Liver (tissue), 9 donors: Measurements from ENCODE around the gene TUBB3. TPM values are rescaled to one million over a fixed set of nuclear protein-coding genes. Genes with fewer than 3 reads are reported as not detected.

Experiments used
- DNase-seq: peaks from one replicate; pipeline ENCODE4 v3.0.0-alpha.2; 2017; ENCODE audit warnings: low spot score
- H3K27ac ChIP-seq, 2 donors: one replicate each; pipeline ENCODE4 v1.7.0; 2013; ENCODE audit warnings: inconsistent platforms in 2 of 2, low read length in 2 of 2, control low read depth in 1 of 2, low read depth in 1 of 2, mild to moderate bottlenecking in 1 of 2
- H3K27me3 ChIP-seq, 4 donors: one replicate each; pipeline versions ENCODE4 v1.6.1 to v1.7.0; 2013; ENCODE audit warnings: low read length in 3 of 4, inconsistent platforms in 1 of 4, mild to moderate bottlenecking in 1 of 4, moderate library complexity in 1 of 4; ENCODE audit not compliant: control insufficient read depth in 4 of 4, insufficient read depth in 4 of 4
- H3K36me3 ChIP-seq, 4 donors: one replicate each; pipeline versions ENCODE4 v1.6.1 to v1.7.0; 2013; ENCODE audit warnings: low read length in 3 of 4, mild to moderate bottlenecking in 3 of 4, low read depth in 1 of 4, moderate library complexity in 1 of 4; ENCODE audit not compliant: control insufficient read depth in 4 of 4, insufficient read depth in 3 of 4
- H3K4me1 ChIP-seq, 4 donors: one replicate each; pipeline versions ENCODE4 v1.6.1 to v1.7.0; 2013; ENCODE audit warnings: low read length in 3 of 4, mild to moderate bottlenecking in 3 of 4, moderate library complexity in 1 of 4; ENCODE audit not compliant: control insufficient read depth in 4 of 4, insufficient read depth in 4 of 4
- H3K4me3 ChIP-seq, 3 donors: one replicate each; pipeline versions ENCODE4 v1.6.1 to v1.7.0; 2013; ENCODE audit warnings: low read length in 3 of 3, control low read depth in 1 of 3, low read depth in 1 of 3, mild to moderate bottlenecking in 1 of 3
- H3K9ac ChIP-seq, 2 donors: one replicate each; pipeline ENCODE4 v1.7.0; 2013; ENCODE audit warnings: low read length in 2 of 2, mild to moderate bottlenecking in 2 of 2, moderate library complexity in 2 of 2, control low read depth in 1 of 2, low read depth in 1 of 2
- H3K9me3 ChIP-seq, 4 donors: one replicate each; pipeline versions ENCODE4 v1.6.1 to v1.7.0; 2013; ENCODE audit warnings: low read length in 3 of 4; ENCODE audit not compliant: control insufficient read depth in 4 of 4
- ATF3 ChIP-seq: IDR thresholded peaks from 2 replicates; pipeline ENCODE4 v1.6.1; 2016; ENCODE audit warnings: antibody characterized with exemption
- CTCF ChIP-seq: fragments of 150-350 bp; IDR thresholded peaks from 2 replicates; pipeline ENCODE4 v1.5.1; 2017; ENCODE audit warnings: improper control_type of control experiment, low read depth, low read length; ENCODE audit not compliant: missing input control
- EGR1 ChIP-seq, 2 donors: IDR thresholded peaks; 2 replicates each; pipeline ENCODE4 v1.6.1; 2016 to 2018; ENCODE audit warnings: antibody characterized with exemption in 2 of 2, low read depth in 2 of 2
- FOXA1 ChIP-seq: IDR thresholded peaks from 2 replicates; pipeline ENCODE4 v1.6.1; 2016; ENCODE audit warnings: antibody characterized with exemption
- FOXA2 ChIP-seq: IDR thresholded peaks from 2 replicates; pipeline ENCODE4 v1.6.1; 2016; ENCODE audit warnings: antibody characterized with exemption
- GABPA ChIP-seq, 2 donors: IDR thresholded peaks in 1 of 2; conservative IDR thresholded peaks in 1 of 2; 2 replicates each; pipeline ENCODE4 v1.6.1; 2016; ENCODE audit warnings: antibody characterized with exemption in 2 of 2, mild to moderate bottlenecking in 1 of 2, moderate library complexity in 1 of 2
- HNF4A ChIP-seq, 2 donors: conservative IDR thresholded peaks; 2 replicates each; pipeline ENCODE4 v1.6.1; 2016; ENCODE audit warnings: antibody characterized with exemption in 2 of 2, mild to moderate bottlenecking in 2 of 2
- HNF4G ChIP-seq: IDR thresholded peaks from 2 replicates; pipeline ENCODE4 v1.6.1; 2016; ENCODE audit warnings: antibody characterized with exemption
- JUND ChIP-seq, 2 donors: IDR thresholded peaks; 2 replicates each; pipeline ENCODE4 v1.6.1; 2016; ENCODE audit warnings: antibody characterized with exemption in 2 of 2
- MAX ChIP-seq: IDR thresholded peaks from 2 replicates; pipeline ENCODE4 v1.6.1; 2016; ENCODE audit warnings: antibody characterized with exemption
- NR2F2 ChIP-seq: IDR thresholded peaks from 2 replicates; pipeline ENCODE4 v1.6.1; 2016; ENCODE audit warnings: antibody characterized with exemption
- RAD21 ChIP-seq, 2 donors: IDR thresholded peaks; 2 replicates each; pipeline ENCODE4 v1.6.1; 2016; ENCODE audit warnings: antibody characterized with exemption in 2 of 2, mild to moderate bottlenecking in 2 of 2
- REST ChIP-seq: IDR thresholded peaks from 2 replicates; pipeline ENCODE4 v1.6.1; 2016; ENCODE audit warnings: antibody characterized with exemption, mild to moderate bottlenecking
- RXRA ChIP-seq, 2 donors: IDR thresholded peaks; 2 replicates each; pipeline ENCODE4 v1.6.1; 2017 to 2018; ENCODE audit warnings: antibody characterized with exemption in 2 of 2, mild to moderate bottlenecking in 1 of 2
- SP1 ChIP-seq: IDR thresholded peaks from 2 replicates; pipeline ENCODE4 v1.6.1; 2018; ENCODE audit warnings: antibody characterized with exemption, mild to moderate bottlenecking
- TAF1 ChIP-seq: conservative IDR thresholded peaks from 2 replicates; pipeline ENCODE4 v1.6.1; 2016; ENCODE audit warnings: antibody characterized with exemption, mild to moderate bottlenecking
- YY1 ChIP-seq: IDR thresholded peaks from 2 replicates; pipeline ENCODE4 v1.6.1; 2016; ENCODE audit warnings: antibody characterized with exemption, mild to moderate bottlenecking
- ZBTB33 ChIP-seq: IDR thresholded peaks from 2 replicates; pipeline ENCODE4 v1.6.1; 2016; ENCODE audit warnings: antibody characterized with exemption
- WGBS: extraction: QIAGEN DNeasy Blood & Tissue Kit; methylation state at CpG from one replicate; pipeline ENCODE4 v1.1.7; 2013; 5-methylcytosine and 5-hydroxymethylcytosine counted together
- polyA plus RNA-seq, 2 donors: library from polyadenylated mRNA; stranded (reverse) in 1 of 2; unstranded in 1 of 2; fragments of 200-250 nt in 1 of 2; fragments of >200 nt in 1 of 2; fragmentation: Nextera tagmentation in 1 of 2; extraction: Ambion mirVana in 1 of 2; gene quantifications; one replicate each; pipeline versions ENCODE4 v1.2.1 to v1.2.3, GENCODE V29; 2013 to 2015
- total RNA-seq, 2 donors: library from RNA; depleted of rRNA; stranded (reverse); fragments of >200 nt; gene quantifications; one replicate each; pipeline ENCODE4 v1.2.3, GENCODE V29; 2014
- donor health status: healthy.
- donor health status: healthy.
- donor health status: healthy.
- donor health status: healthy.
- donor health status: healthy.

Gene TUBB3
- under 1 TPM; 0.25 to 0.89 TPM for total RNA-seq
- under 1 TPM in 1 of 2 donors, not detected in 1; 0.17 TPM for polyA plus RNA-seq

GRCh38 chr16:89922884-89923639 lies at the start of gene TUBB3:
TUBB3 (plus strand) TSS chr16:89923342; CDS start chr16:89923402, 60 bp downstream.
- Histone ChIP-seq H3K4me3 (peak within 1 kb of the TSS in 1 of 3 donors; percentile 52), H3K27ac (peak within 1 kb of the TSS in 1 of 2 donors; percentile 72), H3K4me1 (peaks cover 0 to 26% (median 14%) of the 10 kb centered on the region in 4 donors), H3K36me3 (no peaks in the 10 kb centered on the region), H3K27me3 (peaks cover 0 to 3% (median 1%) of the 10 kb centered on the region in 4 donors), H3K9ac (no peak within 1 kb of the TSS), H3K9me3 (no peaks in the 10 kb centered on the region)
- 3% methylated on average over 88 of the region's 88 CpGs for WGBS
- DNase-seq, result no peak
- TF ChIP-seq TAF1, result no peak
- TF ChIP-seq HNF4A (conservative IDR thresholded peaks at IDR 0.05), result no peak
- TF ChIP-seq ZBTB33, result no peak
- no peak for TF ChIP-seq ATF3
- no peak for TF ChIP-seq RXRA (IDR thresholded peaks at IDR 0.05)
- TF ChIP-seq GABPA (IDR thresholded peaks at IDR 0.05 in 1 of 2, conservative IDR thresholded peaks at IDR 0.05 in 1 of 2), result no peak
- TF ChIP-seq JUND (IDR thresholded peaks at IDR 0.05), result no peak
- no peak for TF ChIP-seq MAX
- TF ChIP-seq NR2F2, result no peak
- TF ChIP-seq CTCF, result no peak
- no peak for TF ChIP-seq REST
- TF ChIP-seq EGR1 (IDR thresholded peaks at IDR 0.05; ENCODE audit: low read depth in 2 of 2), result no peak
- TF ChIP-seq YY1, result no peak
- no peak for TF ChIP-seq FOXA2
- TF ChIP-seq RAD21 (IDR thresholded peaks at IDR 0.05), result no peak
- no peak for TF ChIP-seq HNF4G
- TF ChIP-seq FOXA1, result no peak
- no peak for TF ChIP-seq SP1
